Right lobe of liver (tissue), 6 donors: ENCODE results near the gene GALNT12. TPM values are rescaled to one million over a fixed set of nuclear protein-coding genes. Genes with fewer than 3 reads are reported as not detected.

Experiments used
- ATAC-seq, 4 donors: fragments of 200-7000 bp; cut with Tn5 transposase; one replicate each; pipeline ENCODE4 v1.9.1; 2020; ENCODE audit warnings: mild to moderate bottlenecking in 4 of 4, moderate library complexity in 4 of 4
- DNase-seq, 3 donors: peaks; one replicate each; pipeline ENCODE4 v3.0.0-alpha.2; 2020
- H3K27ac ChIP-seq, 3 donors: fragments of 200-600 bp; one replicate each; pipeline ENCODE4 v1.8.0; 2022
- H3K27me3 ChIP-seq, 2 donors: fragments of 200-600 bp; one replicate each; pipeline ENCODE4 v1.8.0; 2022
- H3K36me3 ChIP-seq, 4 donors: fragments of 200-600 bp; sonication (generic) in 1 of 4; one replicate each; pipeline versions ENCODE4 v1.5.1 to v1.8.0; 2017 to 2022; ENCODE audit warnings: control low read depth in 1 of 4
- H3K4me1 ChIP-seq, 4 donors: fragments of 200-600 bp; sonication (generic) in 1 of 4; one replicate each; pipeline versions ENCODE4 v1.5.1 to v1.8.0; 2017 to 2022; ENCODE audit warnings: control low read depth in 1 of 4
- H3K4me3 ChIP-seq, 3 donors: fragments of 200-600 bp; one replicate each; pipeline ENCODE4 v1.8.0; 2022
- H3K9me3 ChIP-seq, 4 donors: fragments of 200-600 bp; sonication (generic) in 1 of 4; one replicate each; pipeline versions ENCODE4 v1.5.1 to v1.8.0; 2017 to 2022; ENCODE audit warnings: control low read depth in 1 of 4
- CTCF ChIP-seq, 4 donors: fragments of 200-600 bp in 3 of 4; fragments of 450-650 bp in 1 of 4; IDR thresholded peaks; one replicate each; pipeline versions ENCODE4 v1.5.1 to v1.8.0; 2016 to 2022; ENCODE audit warnings: antibody characterized with exemption in 4 of 4, mild to moderate bottlenecking in 2 of 4
- POLR2A ChIP-seq: fragments of 450-650 bp; IDR thresholded peaks from one replicate; pipeline ENCODE4 v1.6.1; 2017; ENCODE audit warnings: antibody characterized with exemption, mild to moderate bottlenecking
- WGBS: methylation state at CpG from one replicate; pipeline ENCODE4 v1.1.6; 2018; ENCODE audit warnings: low coverage, low lambda C conversion rate; ENCODE audit not compliant: insufficient coverage; ENCODE audit errors: missing lambda C conversion rate; 5-methylcytosine and 5-hydroxymethylcytosine counted together
- intact Hi-C, 2 donors: fragments of 100-400 bp; cut with DNase I; formaldehyde crosslinking; loops; one replicate each; pipeline versions ENCODE4 v1.11.2 to v1.14.1; 2022
- total RNA-seq, 6 experiments: library from RNA; depleted of rRNA in 2 of 6; stranded (reverse); fragments of >200 nt in 2 of 6; fragmentation: NEBNext Ultra II Directional in 3 of 6; extraction: Animal tissue kit (Norgen Biotek cat#: 25700) in 3 of 6; gene quantifications; one replicate each; pipeline versions ENCODE4 v1.1.0 to v1.2.4, GENCODE V29; 2016 to 2023
- donor health status: DM: no; HTN: yes; CAD: no.
- donor health status: DM: no; HTN: no; CAD: no.
- donor health status: DM: no; HTN: no; CAD: no.
- donor health status: DM: no; HTN: yes; CAD: no.
- donor health status: DM: no; HTN: yes; CAD: no.

The GALNT12 gene
- total RNA-seq, 6 experiments from 2014 or later = 0.06 to 1.1 (median 0.30) TPM; not detected in 1

DNA sequence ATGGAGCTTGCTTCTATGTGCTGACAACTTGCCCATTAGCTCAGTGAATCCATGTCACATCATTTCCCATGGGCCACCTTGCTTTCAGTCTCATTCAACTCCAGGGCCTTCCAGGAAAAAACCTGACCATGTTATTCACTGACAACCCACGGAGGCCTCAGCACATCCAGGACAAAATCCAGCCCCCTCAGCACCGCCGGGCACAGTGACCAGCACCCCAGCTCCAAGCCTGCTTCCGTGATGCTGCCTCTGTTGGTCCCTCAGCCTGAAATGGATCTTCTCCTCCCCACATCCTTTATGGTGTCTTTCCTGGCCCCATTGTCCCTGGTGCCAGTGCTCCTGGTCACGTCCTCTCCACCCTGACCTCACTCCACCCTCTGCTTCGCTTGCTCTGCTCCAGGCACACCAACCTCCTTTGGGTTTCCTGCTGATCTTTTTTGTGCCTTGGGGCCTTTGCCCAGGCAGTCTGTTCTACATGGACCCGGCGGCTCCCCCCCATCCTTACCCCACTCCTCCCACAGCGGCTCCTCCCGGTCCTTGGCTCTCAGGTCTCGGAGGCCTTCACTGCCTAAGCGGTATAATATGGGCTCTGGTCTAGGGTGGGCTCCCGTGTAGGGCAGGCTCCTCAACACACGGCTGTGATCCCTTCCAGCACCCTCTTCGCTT lies 36.1 kb upstream of the GALNT12 start:
- no peak overlapping the region for H3K27ac ChIP-seq
- H3K9me3 ChIP-seq = no peaks in the 10 kb centered on the region
- 83% methylated on average over 10 of the region's 15 CpGs for WGBS
- no peak overlapping the region for H3K4me3 ChIP-seq
- intact Hi-C loops = loop anchor here in 1 of 2 donors (10.0 kb wide), 1 partner anchor 457 kb away; no protein-coding TSS in a partner anchor
- no peaks in the 10 kb centered on the region for H3K4me1 ChIP-seq
- no peaks in the 10 kb centered on the region for H3K27me3 ChIP-seq
- TF ChIP-seq POLR2A (no peak), CTCF (IDR thresholded peaks at IDR 0.05) (no peak)
- ATAC-seq (no peak), DNase-seq (no peak)
- H3K36me3 ChIP-seq = peaks cover 0 to 6% (median 0%) of the 10 kb centered on the region in 4 donors

GRCh38 chr9:98772364-98773155 lies 34.9 kb upstream of the GALNT12 start:
- DNase-seq (no peak), ATAC-seq (no peak)
- intact Hi-C loops = loop anchor here in 1 of 2 donors (10.0 kb wide), 1 partner anchor 458 kb away; no protein-coding TSS in a partner anchor
- WGBS = 88% methylated on average over 4 of the region's 13 CpGs
- Histone ChIP-seq H3K36me3 (peaks cover 0 to 6% (median 0%) of the 10 kb centered on the region in 4 donors), H3K4me3 (no peak overlapping the region), H3K4me1 (no peaks in the 10 kb centered on the region), H3K27me3 (no peaks in the 10 kb centered on the region), H3K9me3 (no peaks in the 10 kb centered on the region), H3K27ac (no peak overlapping the region)
- TF ChIP-seq POLR2A (no peak), CTCF (IDR thresholded peaks at IDR 0.05) (no peak)

DNA sequence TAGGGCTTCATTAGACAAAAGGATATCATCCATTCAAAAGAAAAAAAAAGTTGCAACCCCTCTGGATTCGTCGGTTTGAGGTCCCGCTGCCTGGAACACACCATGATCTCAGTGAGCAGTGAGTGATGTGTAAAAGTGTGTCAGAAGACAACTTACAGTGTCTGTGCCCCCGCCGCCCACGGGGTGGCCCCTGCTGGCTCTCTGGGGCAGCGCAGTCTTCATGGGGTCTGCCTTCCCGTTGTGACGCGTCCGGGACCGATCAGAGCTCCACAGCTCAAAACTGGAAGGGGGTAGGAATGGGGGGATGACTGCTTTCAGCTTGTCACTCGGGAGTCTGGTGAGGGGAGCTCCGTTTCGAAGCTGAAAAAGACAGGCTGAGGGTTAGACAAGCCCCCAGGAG lies 33.7 kb upstream of the GALNT12 start:
- Histone ChIP-seq H3K9me3 (no peaks in the 10 kb centered on the region), H3K27me3 (no peaks in the 10 kb centered on the region), H3K27ac (no peak overlapping the region), H3K4me1 (no peaks in the 10 kb centered on the region), H3K4me3 (no peak overlapping the region), H3K36me3 (peaks cover 0 to 6% (median 0%) of the 10 kb centered on the region in 4 donors)
- TF ChIP-seq POLR2A (no peak), CTCF (IDR thresholded peaks at IDR 0.05) (no peak)
- ATAC-seq (no peak), DNase-seq (no peak)
- 100% methylated on average over 2 of the region's 15 CpGs for WGBS
- intact Hi-C loops = loop anchor here in 1 of 2 donors (10.0 kb wide), 1 partner anchor 459 kb away; no protein-coding TSS in a partner anchor

GRCh38 chr9:98774746-98775145 lies 32.7 kb upstream of the GALNT12 start:
- intact Hi-C loops = loop anchor here (5.0 to 10.0 kb wide), 2 partner anchors 457 to 460 kb away; no protein-coding TSS in a partner anchor
- no peak for DNase-seq
- peak in 1 of 4 donors; percentile 18 for ATAC-seq

More at GRCh38 chr9:98774746-98775145, 32.7 kb upstream of the GALNT12 start:
- Histone ChIP-seq H3K36me3 (peaks cover 0 to 6% (median 0%) of the 10 kb centered on the region in 4 donors), H3K9me3 (no peaks in the 10 kb centered on the region), H3K4me3 (no peak overlapping the region), H3K27ac (no peak overlapping the region), H3K27me3 (no peaks in the 10 kb centered on the region), H3K4me1 (no peaks in the 10 kb centered on the region)
- TF ChIP-seq POLR2A (no peak), CTCF (IDR thresholded peaks at IDR 0.05) (peak; percentile 11 to 44 (median 36))
- 100% methylated on average over 1 of the region's 9 CpGs for WGBS
